PC-3 (cell line): Measurements from ENCODE around the gene VTI1A. TPM values are rescaled to one million over a fixed set of nuclear protein-coding genes. Genes with fewer than 3 reads are reported as not detected.

Experiments used
- ATAC-seq: fragments of 200-7000 bp; cut with Tn5 transposase; 2 replicates; pipeline ENCODE4 v1.9.1; 2020; ENCODE audit warnings: mild to moderate bottlenecking, moderate library complexity
- BruUV-seq: library from RNA; stranded (reverse); fragments of 400-500 nt; replicated peaks from 2 replicates; lab custom pipeline; 2021; lab: Mats Ljungman, UMichigan
- CTCF ChIA-PET: fragments of 300-600 bp; sonication (Branson Sonifier 250); formaldehyde crosslinking; loops from one replicate; lab custom pipeline; 2022; ENCODE audit warnings: antibody characterized with exemption; lab: Charles Lee
- POLR2A ChIA-PET: fragments of 300-600 bp; sonication (Branson Sonifier 250); formaldehyde crosslinking; loops from one replicate; lab custom pipeline; 2022; ENCODE audit warnings: antibody characterized with exemption; ENCODE audit not compliant: unreplicated experiment; lab: Charles Lee
- DNase-seq: peaks from one replicate; pipeline ENCODE4 v3.0.0-alpha.2; 2015
- H2AFZ ChIP-seq: fragments of 300-600 bp; sonication (generic); 2 replicates; pipeline ENCODE4 v1.6.0; 2016; ENCODE audit warnings: antibody characterized with exemption, low read length
- H3F3A ChIP-seq: fragments of 300-600 bp; sonication (generic); one replicate; pipeline ENCODE4 v1.6.0; 2017; ENCODE audit warnings: antibody characterized with exemption, low read length, control low read depth, mild to moderate bottlenecking; ENCODE audit not compliant: unreplicated experiment
- H3K27ac ChIP-seq: fragments of 300-600 bp; sonication (generic); 2 replicates; pipeline ENCODE4 v1.5.1; 2016; ENCODE audit warnings: mild to moderate bottlenecking, low read length
- H3K27me3 ChIP-seq: fragments of 300-600 bp; sonication (generic); 2 replicates; pipeline ENCODE4 v1.6.1; 2016; ENCODE audit warnings: low read length, mixed read lengths
- H3K36me3 ChIP-seq: fragments of 300-600 bp; sonication (generic); 2 replicates; pipeline ENCODE4 v1.6.1; 2016; ENCODE audit warnings: low read depth, mixed run types, low read length, mixed read lengths
- H3K4me1 ChIP-seq: fragments of 300-600 bp; sonication (generic); 2 replicates; pipeline ENCODE4 v1.5.1; 2016; ENCODE audit warnings: low read length; ENCODE audit not compliant: insufficient read depth
- H3K4me2 ChIP-seq: fragments of 300-600 bp; sonication (generic); 2 replicates; pipeline ENCODE4 v1.6.0; 2016; ENCODE audit warnings: low read length
- H3K4me3 ChIP-seq: fragments of 300-600 bp; sonication (generic); 2 replicates; pipeline ENCODE4 v1.5.1; 2016; ENCODE audit warnings: mild to moderate bottlenecking, low read length, mixed read lengths
- H3K79me2 ChIP-seq: fragments of 300-600 bp; sonication (generic); 2 replicates; pipeline ENCODE4 v1.6.1; 2017; ENCODE audit warnings: low read length, mixed read lengths
- H3K9ac ChIP-seq: fragments of 300-600 bp; sonication (generic); 2 replicates; pipeline ENCODE4 v1.6.0; 2016; ENCODE audit warnings: mild to moderate bottlenecking, low read length
- H3K9me2 ChIP-seq: fragments of 300-600 bp; sonication (generic); replicated peaks from 2 replicates; pipeline ENCODE4 v1.6.1; 2016; ENCODE audit warnings: mixed run types, low read length, mixed read lengths
- H3K9me3 ChIP-seq: fragments of 300-600 bp; sonication (generic); 2 replicates; pipeline ENCODE4 v1.6.1; 2016; ENCODE audit warnings: low read length, mixed read lengths
- H4K20me1 ChIP-seq: fragments of 300-600 bp; sonication (generic); 2 replicates; pipeline ENCODE4 v1.6.1; 2016; ENCODE audit warnings: low read length, mixed read lengths
- EZH2 ChIP-seq: fragments of 300-600 bp; sonication (generic); IDR thresholded peaks from one replicate; pipeline ENCODE4 v1.6.1; 2017; ENCODE audit warnings: antibody characterized with exemption, mild to moderate bottlenecking, low read length; ENCODE audit not compliant: unreplicated experiment
- EZH2phosphoT487 ChIP-seq: fragments of 300-600 bp; sonication (generic); IDR thresholded peaks from 2 replicates; pipeline ENCODE4 v1.6.1; 2018; ENCODE audit warnings: mild to moderate bottlenecking, antibody characterized with exemption, low read length, borderline replicate concordance
- intact Hi-C: fragments of 100-400 bp; cut with micrococcal nuclease; formaldehyde crosslinking; loops from 2 replicates; pipeline ENCODE4 v1.9.0; 2023
- total RNA-seq: library from RNA; depleted of rRNA; stranded (reverse); fragments of >200 nt; gene quantifications from 2 replicates; pipeline ENCODE4 v1.2.3, GENCODE V29; 2014
- TF ChIP-seq, protein P1 (sequence below): fragments of 300-600 bp; sonication (generic); conservative IDR thresholded peaks from 2 replicates; pipeline ENCODE4 v1.5.1; 2017; ENCODE audit warnings: antibody characterized with exemption, low read depth, mild to moderate bottlenecking, low read length

VTI1A gene
- total RNA-seq, 1 experiment from 2014 or later: 18.1 TPM

DNA sequence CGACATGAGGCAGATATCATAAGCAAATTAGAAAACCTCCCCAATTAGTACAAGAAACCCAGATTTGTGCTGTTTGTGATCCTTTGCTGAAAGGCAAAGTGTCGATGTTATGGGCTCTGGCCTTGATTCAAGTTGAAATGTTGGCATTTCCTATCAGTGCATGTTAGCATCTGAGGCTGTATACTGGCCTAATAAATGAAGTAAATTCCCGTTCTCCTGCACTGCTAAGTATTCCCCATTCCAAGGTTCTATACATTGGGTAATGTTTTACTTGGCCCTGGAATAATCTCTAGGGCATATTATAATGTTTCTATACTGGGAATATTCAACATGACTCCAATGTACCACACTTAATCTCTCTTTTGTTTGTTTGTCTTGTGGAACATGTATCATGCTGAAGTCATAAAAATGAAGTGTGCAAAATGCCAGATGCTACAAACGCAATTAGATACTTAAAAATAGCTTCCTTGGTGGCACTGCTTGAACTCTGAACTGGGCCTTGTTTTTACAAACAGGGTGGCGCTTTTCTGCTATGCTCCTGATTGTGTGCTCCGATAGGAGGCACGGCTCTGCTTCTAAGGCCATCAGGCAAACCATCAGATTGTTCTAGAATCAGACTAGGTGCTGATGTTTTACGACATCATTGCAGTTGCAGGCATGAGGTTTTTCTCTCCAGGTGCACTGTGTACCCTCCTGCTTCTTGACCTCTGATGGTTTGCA lies 346.3 kb downstream of the VTI1A start:
- Histone ChIP-seq H3K9me3 (peaks cover 7% of the 10 kb centered on the region; the same call in 1 of the 2 replicates), H3K27me3 (no peaks in the 10 kb centered on the region), H3F3A (no peaks in the 10 kb centered on the region), H3K79me2 (no peaks in the 10 kb centered on the region), H4K20me1 (no peaks in the 10 kb centered on the region), H2AFZ (no peak overlapping the region), H3K4me2 (no peak overlapping the region), H3K4me1 (peaks cover 17% of the 10 kb centered on the region), H3K27ac (0 out of 2 replicates have a peak overlapping the region, but pooled peaks have one; percentile 7), H3K9ac (no peak overlapping the region), H3K36me3 (no peaks in the 10 kb centered on the region), H3K9me2 (no peaks in the 10 kb centered on the region), H3K4me3 (no peak overlapping the region)
- ChIA-PET CTCF (no interaction called here), POLR2A (no interaction called here)
- ATAC-seq (peak; percentile 73), DNase-seq (peak; percentile 49)
- intact Hi-C loops: no loop called here
- TF ChIP-seq, protein P1, sequence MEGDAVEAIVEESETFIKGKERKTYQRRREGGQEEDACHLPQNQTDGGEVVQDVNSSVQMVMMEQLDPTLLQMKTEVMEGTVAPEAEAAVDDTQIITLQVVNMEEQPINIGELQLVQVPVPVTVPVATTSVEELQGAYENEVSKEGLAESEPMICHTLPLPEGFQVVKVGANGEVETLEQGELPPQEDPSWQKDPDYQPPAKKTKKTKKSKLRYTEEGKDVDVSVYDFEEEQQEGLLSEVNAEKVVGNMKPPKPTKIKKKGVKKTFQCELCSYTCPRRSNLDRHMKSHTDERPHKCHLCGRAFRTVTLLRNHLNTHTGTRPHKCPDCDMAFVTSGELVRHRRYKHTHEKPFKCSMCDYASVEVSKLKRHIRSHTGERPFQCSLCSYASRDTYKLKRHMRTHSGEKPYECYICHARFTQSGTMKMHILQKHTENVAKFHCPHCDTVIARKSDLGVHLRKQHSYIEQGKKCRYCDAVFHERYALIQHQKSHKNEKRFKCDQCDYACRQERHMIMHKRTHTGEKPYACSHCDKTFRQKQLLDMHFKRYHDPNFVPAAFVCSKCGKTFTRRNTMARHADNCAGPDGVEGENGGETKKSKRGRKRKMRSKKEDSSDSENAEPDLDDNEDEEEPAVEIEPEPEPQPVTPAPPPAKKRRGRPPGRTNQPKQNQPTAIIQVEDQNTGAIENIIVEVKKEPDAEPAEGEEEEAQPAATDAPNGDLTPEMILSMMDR: no peak
- TF ChIP-seq EZH2 (no peak), EZH2phosphoT487 (no peak)
- BruUV-seq: no TSS peak

GRCh38 chr10:112794201-112794600 lies 347.2 kb downstream of the VTI1A start:
- no peak for DNase-seq

More at GRCh38 chr10:112794201-112794600, 347.2 kb downstream of the VTI1A start:
- H3K4me3 ChIP-seq: no peak overlapping the region
- TF ChIP-seq EZH2 (no peak), EZH2phosphoT487 (no peak)
- TF ChIP-seq, protein P1: no peak
- ChIA-PET POLR2A (interaction anchor here (0.6 kb wide), 1 partner anchor 18 kb away, joined by 3 read pairs; no protein-coding TSS in a partner anchor), CTCF (no interaction called here)
- no TSS peak for BruUV-seq
- no peaks in the 10 kb centered on the region for H3K27me3 ChIP-seq
- no peaks in the 10 kb centered on the region for H4K20me1 ChIP-seq
- H3K79me2 ChIP-seq: no peaks in the 10 kb centered on the region
- H3K9ac ChIP-seq: no peak overlapping the region
- ATAC-seq: no peak
- no peaks in the 10 kb centered on the region for H3K9me2 ChIP-seq
- H3K27ac ChIP-seq: no peak overlapping the region
- H3K4me1 ChIP-seq: peaks cover 17% of the 10 kb centered on the region
- no peak overlapping the region for H2AFZ ChIP-seq
- no peak overlapping the region for H3K4me2 ChIP-seq
- no peaks in the 10 kb centered on the region for H3K36me3 ChIP-seq
- H3K9me3 ChIP-seq: peaks cover 5% of the 10 kb centered on the region; the same call in 1 of the 2 replicates
- intact Hi-C loops: no loop called here
- no peaks in the 10 kb centered on the region for H3F3A ChIP-seq
